ENCODE results near the gene SGMS1. TPM values are rescaled to one million over a fixed set of nuclear protein-coding genes. Genes with fewer than 3 reads are reported as not detected.

Gene SGMS1
- total and polyA plus RNA-seq, 4 donors = 15.8 to 142 (median 41.3) TPM

- no peak for ATAC-seq (ENCODE audit: insufficient read depth, low FRiP score)
- no peak overlapping the region for H3K4me3 ChIP-seq
- TF ChIP-seq CTCF (IDR thresholded peaks at IDR 0.05; ENCODE audit: control extremely low read depth, extremely low read depth) = no peak
- no peaks in the 10 kb centered on the region for H3K4me1 ChIP-seq (ENCODE audit: control insufficient read depth in 5 of 5, insufficient read depth in 5 of 5, low read length in 5 of 5)
- no peaks in the 10 kb centered on the region for H3K27me3 ChIP-seq (ENCODE audit: control insufficient read depth in 3 of 3, insufficient read depth in 3 of 3, low read length in 2 of 3)
- no peaks in the 10 kb centered on the region for H3K9me3 ChIP-seq (ENCODE audit: control insufficient read depth in 4 of 4, insufficient read depth in 3 of 4, low read length in 3 of 4)
- WGBS, 2 donors = 97 to 100% methylated on average over 1 of the region's 1 CpG
- H3K27ac ChIP-seq (ENCODE audit: low read depth in 1 of 2, low read length in 1 of 2) = no peak overlapping the region
- DNase-seq = no peak
- H3K9ac ChIP-seq (ENCODE audit: insufficient read depth in 1 of 2, low read length in 2 of 2) = no peak overlapping the region
- no peaks in the 10 kb centered on the region for H3K36me3 ChIP-seq (ENCODE audit: control insufficient read depth in 4 of 4, insufficient read depth in 4 of 4, low read length in 4 of 4)
Measured at GRCh38 chr10:50294582-50294981, 329.2 kb downstream of the SGMS1 start.

- TF ChIP-seq CTCF (IDR thresholded peaks at IDR 0.05; ENCODE audit: control extremely low read depth, extremely low read depth) = no peak
- Histone ChIP-seq H3K27ac (ENCODE audit: low read depth in 1 of 2, low read length in 1 of 2) (no peak overlapping the region), H3K9ac (ENCODE audit: insufficient read depth in 1 of 2, low read length in 2 of 2) (no peak overlapping the region), H3K4me3 (no peak overlapping the region), H3K9me3 (ENCODE audit: control insufficient read depth in 4 of 4, insufficient read depth in 3 of 4, low read length in 3 of 4) (no peaks in the 10 kb centered on the region), H3K36me3 (ENCODE audit: control insufficient read depth in 4 of 4, insufficient read depth in 4 of 4, low read length in 4 of 4) (no peaks in the 10 kb centered on the region), H3K27me3 (ENCODE audit: control insufficient read depth in 3 of 3, insufficient read depth in 3 of 3, low read length in 2 of 3) (no peaks in the 10 kb centered on the region), H3K4me1 (ENCODE audit: control insufficient read depth in 5 of 5, insufficient read depth in 5 of 5, low read length in 5 of 5) (no peaks in the 10 kb centered on the region)
- WGBS, 2 donors = 84 to 85% methylated on average over 5 of the region's 5 CpGs
- no peak for DNase-seq
- ATAC-seq (ENCODE audit: insufficient read depth, low FRiP score) = no peak
Measured at GRCh38 chr10:50293513-50294313, 330.0 kb downstream of the SGMS1 start.

- no peaks in the 10 kb centered on the region for H3K9me3 ChIP-seq (ENCODE audit: control insufficient read depth in 4 of 4, insufficient read depth in 3 of 4, low read length in 3 of 4)
- H3K9ac ChIP-seq (ENCODE audit: insufficient read depth in 1 of 2, low read length in 2 of 2) = no peak overlapping the region
- no peak for TF ChIP-seq CTCF (IDR thresholded peaks at IDR 0.05; ENCODE audit: control extremely low read depth, extremely low read depth)
- ATAC-seq (ENCODE audit: insufficient read depth, low FRiP score) (no peak), DNase-seq (no peak)
- H3K27ac ChIP-seq (ENCODE audit: low read depth in 1 of 2, low read length in 1 of 2) = no peak overlapping the region
- no peak overlapping the region for H3K4me3 ChIP-seq
- WGBS, 2 donors = 75 to 83% methylated on average over 1 of the region's 1 CpG
- no peaks in the 10 kb centered on the region for H3K27me3 ChIP-seq (ENCODE audit: control insufficient read depth in 3 of 3, insufficient read depth in 3 of 3, low read length in 2 of 3)
- H3K36me3 ChIP-seq (ENCODE audit: control insufficient read depth in 4 of 4, insufficient read depth in 4 of 4, low read length in 4 of 4) = no peaks in the 10 kb centered on the region
- peaks cover 0 to 17% (median 5%) of the 10 kb centered on the region in 5 donors for H3K4me1 ChIP-seq (ENCODE audit: control insufficient read depth in 5 of 5, insufficient read depth in 5 of 5, low read length in 5 of 5)
Measured at GRCh38 chr10:50291261-50291850, 332.4 kb downstream of the SGMS1 start.

Data from lung (tissue), 12 donors.